ENCODE results near the gene ZNF398. TPM values are rescaled to one million over a fixed set of nuclear protein-coding genes. Genes with fewer than 3 reads are reported as not detected.

Gene ZNF398
- total and polyA plus RNA-seq, 2 of the 13 experiments (the other 11 are each of a cell fraction or from before 2014, with no cell fraction given), result 3.0 to 8.9 TPM

- TF ChIP-seq, protein P1, sequence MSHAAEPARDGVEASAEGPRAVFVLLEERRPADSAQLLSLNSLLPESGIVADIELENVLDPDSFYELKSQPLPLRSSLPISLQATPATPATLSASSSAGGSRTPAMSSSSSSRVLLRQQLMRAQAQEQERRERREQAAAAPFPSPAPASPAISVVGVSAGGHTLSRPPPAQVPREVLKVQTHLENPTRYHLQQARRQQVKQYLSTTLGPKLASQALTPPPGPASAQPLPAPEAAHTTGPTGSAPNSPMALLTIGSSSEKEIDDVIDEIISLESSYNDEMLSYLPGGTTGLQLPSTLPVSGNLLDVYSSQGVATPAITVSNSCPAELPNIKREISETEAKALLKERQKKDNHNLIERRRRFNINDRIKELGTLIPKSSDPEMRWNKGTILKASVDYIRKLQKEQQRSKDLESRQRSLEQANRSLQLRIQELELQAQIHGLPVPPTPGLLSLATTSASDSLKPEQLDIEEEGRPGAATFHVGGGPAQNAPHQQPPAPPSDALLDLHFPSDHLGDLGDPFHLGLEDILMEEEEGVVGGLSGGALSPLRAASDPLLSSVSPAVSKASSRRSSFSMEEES (CRISPR knock-in tag; IDR thresholded peaks at IDR 0.05), result peak; percentile 52; the same call in 1 of the 2 replicates
- TF ChIP-seq, protein P2, sequence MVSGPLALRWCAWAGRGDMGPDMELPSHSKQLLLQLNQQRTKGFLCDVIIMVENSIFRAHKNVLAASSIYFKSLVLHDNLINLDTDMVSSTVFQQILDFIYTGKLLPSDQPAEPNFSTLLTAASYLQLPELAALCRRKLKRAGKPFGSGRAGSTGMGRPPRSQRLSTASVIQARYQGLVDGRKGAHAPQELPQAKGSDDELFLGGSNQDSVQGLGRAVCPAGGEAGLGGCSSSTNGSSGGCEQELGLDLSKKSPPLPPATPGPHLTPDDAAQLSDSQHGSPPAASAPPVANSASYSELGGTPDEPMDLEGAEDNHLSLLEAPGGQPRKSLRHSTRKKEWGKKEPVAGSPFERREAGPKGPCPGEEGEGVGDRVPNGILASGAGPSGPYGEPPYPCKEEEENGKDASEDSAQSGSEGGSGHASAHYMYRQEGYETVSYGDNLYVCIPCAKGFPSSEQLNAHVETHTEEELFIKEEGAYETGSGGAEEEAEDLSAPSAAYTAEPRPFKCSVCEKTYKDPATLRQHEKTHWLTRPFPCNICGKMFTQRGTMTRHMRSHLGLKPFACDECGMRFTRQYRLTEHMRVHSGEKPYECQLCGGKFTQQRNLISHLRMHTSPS (CRISPR knock-in tag; IDR thresholded peaks at IDR 0.05; ENCODE audit: low read depth), result 0 out of 2 replicates have a peak, but pooled peaks have one; percentile 33
- TF ChIP-seq ZNF292 (CRISPR knock-in tag; IDR thresholded peaks at IDR 0.05; ENCODE audit: borderline replicate concordance, low read depth), result peak; percentile 43; the same call in 1 of the 2 replicates
- peak; percentile 87 for TF ChIP-seq ARID4A (CRISPR knock-in tag; IDR thresholded peaks at IDR 0.05; ENCODE audit: borderline replicate concordance)
- 0 out of 2 replicates have a peak, but pooled peaks have one; percentile 15 for TF ChIP-seq SP4 (CRISPR knock-in tag; IDR thresholded peaks at IDR 0.05)
- TF ChIP-seq, protein P3, sequence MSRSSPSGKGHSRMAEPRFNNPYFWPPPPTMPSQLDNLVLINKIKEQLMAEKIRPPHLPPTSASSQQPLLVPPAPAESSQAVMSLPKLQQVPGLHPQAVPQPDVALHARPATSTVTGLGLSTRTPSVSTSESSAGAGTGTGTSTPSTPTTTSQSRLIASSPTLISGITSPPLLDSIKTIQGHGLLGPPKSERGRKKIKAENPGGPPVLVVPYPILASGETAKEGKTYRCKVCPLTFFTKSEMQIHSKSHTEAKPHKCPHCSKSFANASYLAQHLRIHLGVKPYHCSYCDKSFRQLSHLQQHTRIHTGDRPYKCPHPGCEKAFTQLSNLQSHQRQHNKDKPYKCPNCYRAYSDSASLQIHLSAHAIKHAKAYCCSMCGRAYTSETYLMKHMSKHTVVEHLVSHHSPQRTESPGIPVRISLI (CRISPR knock-in tag; IDR thresholded peaks at IDR 0.05; ENCODE audit: borderline replicate concordance), result no peak; the same call in 1 of the 2 replicates
- TF ChIP-seq ZNF282 (IDR thresholded peaks at IDR 0.05; ENCODE audit: partially characterized antibody), result no peak
- TF ChIP-seq ZZZ3 (CRISPR knock-in tag; IDR thresholded peaks at IDR 0.05; ENCODE audit: borderline replicate concordance), result peak; percentile 52; the same call in 1 of the 2 replicates
- TF ChIP-seq NFE2L2 (IDR thresholded peaks at IDR 0.05; ENCODE audit: low read length), result no peak
- no peak for TF ChIP-seq ARID2 (CRISPR knock-in tag; IDR thresholded peaks at IDR 0.05; ENCODE audit: borderline replicate concordance)
- no peak; the same call in 1 of the 2 replicates for TF ChIP-seq WIZ (CRISPR knock-in tag; IDR thresholded peaks at IDR 0.05)
- no peak for TF ChIP-seq ZSCAN5A (CRISPR knock-in tag; IDR thresholded peaks at IDR 0.05; ENCODE audit: borderline replicate concordance)
- no peak for TF ChIP-seq TCF7 (IDR thresholded peaks at IDR 0.05; ENCODE audit: low read depth)
- no peak for TF ChIP-seq ZC3H4 (CRISPR knock-in tag; IDR thresholded peaks at IDR 0.05; ENCODE audit: borderline replicate concordance)
- TF ChIP-seq ZNF629 (CRISPR knock-in tag; conservative IDR thresholded peaks at IDR 0.05), result 0 out of 2 replicates have a peak, but pooled peaks have one; percentile 13
These were observed 48.2 kb downstream of the ZNF398 start, which contains the start of gene ZNF282 (continued) for GRCh38 chr7:149195180-149196150.
